IMR-90 (cell line): ENCODE results near the gene IQSEC1.

Source experiments
- CHD1 ChIP-seq: IDR thresholded peaks from 2 replicates; pipeline ENCODE4 v1.6.1; 2012; ENCODE audit warnings: low read depth, low read length, improper control_type of control experiment
- TF ChIP-seq, protein P1 (sequence below): conservative IDR thresholded peaks from 2 replicates; pipeline ENCODE4 v1.5.1; 2012; ENCODE audit warnings: mild to moderate bottlenecking, low read depth, low read length, improper control_type of control experiment

DNA sequence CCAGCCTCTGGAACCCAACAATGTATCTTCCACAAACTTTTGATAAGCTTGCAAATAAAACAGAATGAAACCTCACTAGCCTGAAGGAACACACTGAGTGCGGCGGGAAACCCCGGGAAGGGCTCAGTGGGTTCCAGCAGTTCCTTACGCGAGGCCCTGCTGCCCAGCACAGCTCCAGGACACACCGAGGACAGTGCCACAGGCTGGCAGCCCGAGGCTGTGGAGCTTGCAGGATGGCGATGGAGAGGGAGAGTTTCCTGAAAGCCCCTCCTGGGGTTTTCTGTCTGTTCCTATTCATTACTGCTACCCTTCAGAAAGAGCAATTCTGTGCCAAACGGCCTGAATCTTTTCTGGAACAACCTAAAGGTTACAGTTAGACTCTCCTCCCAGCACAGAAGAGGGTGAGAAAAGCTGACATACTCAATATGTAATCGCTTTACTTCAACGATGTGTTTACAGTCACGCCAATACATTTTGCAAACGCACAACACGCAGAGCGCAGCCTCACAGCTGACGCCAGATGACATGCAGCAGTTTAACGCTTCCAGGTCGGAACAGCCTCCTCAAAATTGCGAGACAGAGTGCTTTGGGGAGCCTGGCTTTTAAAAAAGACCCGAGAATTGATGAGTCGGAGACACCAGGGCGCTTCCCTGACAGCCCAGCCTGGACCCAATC is 174.8 kb downstream of the IQSEC1 start:
- TF ChIP-seq, protein P1, sequence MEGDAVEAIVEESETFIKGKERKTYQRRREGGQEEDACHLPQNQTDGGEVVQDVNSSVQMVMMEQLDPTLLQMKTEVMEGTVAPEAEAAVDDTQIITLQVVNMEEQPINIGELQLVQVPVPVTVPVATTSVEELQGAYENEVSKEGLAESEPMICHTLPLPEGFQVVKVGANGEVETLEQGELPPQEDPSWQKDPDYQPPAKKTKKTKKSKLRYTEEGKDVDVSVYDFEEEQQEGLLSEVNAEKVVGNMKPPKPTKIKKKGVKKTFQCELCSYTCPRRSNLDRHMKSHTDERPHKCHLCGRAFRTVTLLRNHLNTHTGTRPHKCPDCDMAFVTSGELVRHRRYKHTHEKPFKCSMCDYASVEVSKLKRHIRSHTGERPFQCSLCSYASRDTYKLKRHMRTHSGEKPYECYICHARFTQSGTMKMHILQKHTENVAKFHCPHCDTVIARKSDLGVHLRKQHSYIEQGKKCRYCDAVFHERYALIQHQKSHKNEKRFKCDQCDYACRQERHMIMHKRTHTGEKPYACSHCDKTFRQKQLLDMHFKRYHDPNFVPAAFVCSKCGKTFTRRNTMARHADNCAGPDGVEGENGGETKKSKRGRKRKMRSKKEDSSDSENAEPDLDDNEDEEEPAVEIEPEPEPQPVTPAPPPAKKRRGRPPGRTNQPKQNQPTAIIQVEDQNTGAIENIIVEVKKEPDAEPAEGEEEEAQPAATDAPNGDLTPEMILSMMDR: no peak
- no peak for TF ChIP-seq CHD1
